HepG2 (cell line): ENCODE results near the gene UBA6.

Source experiments
- BRD4 ChIP-seq: sonication (generic); formaldehyde crosslinking; IDR thresholded peaks from 2 replicates; pipeline ENCODE4 v1.4.0; 2020; ENCODE audit warnings: missing genetic modification reagents
- CHCHD3 ChIP-seq: sonication (generic); formaldehyde crosslinking; IDR thresholded peaks from 2 replicates; pipeline ENCODE4 v1.8.0; 2022; ENCODE audit warnings: mild to moderate bottlenecking, missing genetic modification reagents, moderate library complexity
- CTCF ChIP-seq: sonication (generic); formaldehyde crosslinking; IDR thresholded peaks from 2 replicates; pipeline ENCODE4 v1.5.0; 2020; ENCODE audit warnings: mild to moderate bottlenecking, missing genetic modification reagents, moderate library complexity
- EZH2 ChIP-seq: conservative IDR thresholded peaks from 2 replicates; pipeline ENCODE4 v1.6.1; 2012; ENCODE audit warnings: mild to moderate bottlenecking, low read depth, low read length, moderate library complexity
- KDM3A ChIP-seq: IDR thresholded peaks from 2 replicates; pipeline ENCODE4 v1.6.1; 2018; ENCODE audit warnings: low read depth, missing compliant biosample characterization
- MAX ChIP-seq: IDR thresholded peaks from 2 replicates; pipeline ENCODE4 v1.6.1; 2012; ENCODE audit warnings: inconsistent platforms
- POLR2A ChIP-seq, 2 experiments: IDR thresholded peaks; 2 replicates each; pipeline ENCODE4 v1.6.1; 2011; ENCODE audit warnings: low read depth in 2 of 2, low read length in 2 of 2, mild to moderate bottlenecking in 1 of 2, moderate library complexity in 1 of 2; ENCODE audit not compliant: insufficient read depth in 1 of 2
- POLR2AphosphoS2 ChIP-seq: IDR thresholded peaks from 2 replicates; pipeline ENCODE4 v1.6.1; 2011; ENCODE audit warnings: low read depth, low read length, improper control_type of control experiment
- SP1 ChIP-seq, 2 experiments: fragments of 450-650 bp in 1 of 2; sonication (generic) in 1 of 2; formaldehyde crosslinking in 1 of 2; IDR thresholded peaks; 2 replicates each; pipeline versions ENCODE4 v1.4.0 to v1.6.1; 2016 to 2020; ENCODE audit warnings: missing genetic modification reagents in 1 of 2
- SP2 ChIP-seq: sonication (generic); formaldehyde crosslinking; IDR thresholded peaks from 2 replicates; pipeline ENCODE4 v1.5.1; 2020; ENCODE audit warnings: mild to moderate bottlenecking, missing genetic modification reagents
- ZNF747 ChIP-seq: sonication (generic); formaldehyde crosslinking; IDR thresholded peaks from 2 replicates; pipeline ENCODE4 v1.8.1; 2023; ENCODE audit warnings: missing genetic modification reagents, mild to moderate bottlenecking, borderline replicate concordance
- ZNF761 ChIP-seq: sonication (generic); formaldehyde crosslinking; conservative IDR thresholded peaks from 2 replicates; pipeline ENCODE4 v1.4.0; 2020; ENCODE audit warnings: mild to moderate bottlenecking, missing genetic modification reagents
- ZNF768 ChIP-seq: sonication (generic); formaldehyde crosslinking; IDR thresholded peaks from 2 replicates; pipeline ENCODE4 v1.4.0; 2020; ENCODE audit warnings: missing genetic modification reagents
- ZNF788 ChIP-seq: sonication (generic); formaldehyde crosslinking; IDR thresholded peaks from 2 replicates; pipeline ENCODE4 v1.5.0; 2020; ENCODE audit warnings: mild to moderate bottlenecking, missing genetic modification reagents, borderline replicate concordance

- TF ChIP-seq ZNF788 (CRISPR knock-in tag) = no peak
- no peak for TF ChIP-seq BRD4 (CRISPR knock-in tag)
- no peak for TF ChIP-seq CTCF (CRISPR knock-in tag)
- TF ChIP-seq ZNF768 (CRISPR knock-in tag) = no peak
- no peak for TF ChIP-seq POLR2AphosphoS2
- TF ChIP-seq SP1 (IDR thresholded peaks at IDR 0.05) = no peak
- TF ChIP-seq SP1 (CRISPR knock-in tag; IDR thresholded peaks at IDR 0.05) = no peak
- no peak for TF ChIP-seq EZH2
- no peak for TF ChIP-seq SP2 (CRISPR knock-in tag)
- no peak for TF ChIP-seq CHCHD3 (CRISPR knock-in tag)
- no peak for TF ChIP-seq KDM3A (CRISPR knock-in tag)
- TF ChIP-seq ZNF747 (CRISPR knock-in tag) = no peak
- TF ChIP-seq MAX = no peak
- TF ChIP-seq POLR2A (IDR thresholded peaks at IDR 0.05; ENCODE audit: insufficient read depth in 1 of 2, low read depth in 2 of 2, low read length in 2 of 2) = no peak
- TF ChIP-seq ZNF761 (CRISPR knock-in tag) = no peak
Measured at GRCh38 chr4:67696061-67696460, 4.9 kb downstream of the UBA6 start.
